ENCODE measurements around the gene POLR2J.
"Not testable (repeated sequence)": the region's sequence is repeated elsewhere in the genome, so short reads cannot be mapped to it uniquely, and the experiment has no call there.

The POLR2J gene

DNA sequence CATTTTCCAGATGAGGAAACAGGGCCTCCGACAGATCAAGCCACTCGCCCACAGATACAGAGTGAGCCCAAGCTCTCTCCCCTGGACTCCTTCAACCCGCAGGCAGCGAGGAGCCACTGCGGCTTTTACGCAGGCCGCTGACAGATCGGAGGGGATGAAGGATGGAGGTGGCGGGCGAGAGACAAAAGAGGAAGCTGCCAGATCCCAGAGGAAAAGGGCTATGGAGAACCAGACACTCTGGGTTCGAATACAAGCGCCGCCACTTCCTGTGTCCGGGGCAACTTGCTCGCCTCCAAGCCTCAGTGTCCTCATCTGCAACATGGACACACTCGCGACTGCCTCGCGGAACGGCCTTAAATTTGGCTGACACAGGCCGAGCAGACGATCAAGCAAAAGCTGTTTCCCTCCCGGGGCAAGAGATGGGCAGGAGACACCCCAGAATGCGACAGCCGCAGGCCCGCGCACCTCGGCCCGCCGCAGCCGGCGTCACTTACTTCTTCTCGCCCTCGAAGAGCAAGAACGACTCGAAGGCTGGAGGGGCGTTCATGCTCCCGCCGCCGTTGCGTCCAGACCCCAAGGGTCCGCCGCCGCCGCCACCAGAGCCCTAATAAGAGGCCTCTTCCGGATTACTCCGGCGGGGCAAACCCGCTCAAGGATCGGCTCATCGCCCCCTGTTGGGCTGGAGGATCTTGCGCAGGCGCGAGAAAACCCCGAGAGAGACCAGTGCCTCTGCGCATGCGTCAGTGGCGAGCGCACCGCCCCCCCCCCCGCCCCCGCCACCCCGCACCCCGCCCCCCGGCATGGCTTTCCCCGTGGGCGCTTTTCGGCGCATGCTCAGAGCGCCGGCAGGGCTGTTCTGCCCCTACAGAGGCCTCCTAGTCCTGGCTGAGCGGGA, at the start of gene POLR2J:
TSS of gene POLR2J (minus strand) at position 609 of the 895 bp plus-strand sequence. CDS start at position 547, 62 bp downstream.
- DNase-seq (ENCODE audit: low read depth), result peak; percentile 45

DNA sequence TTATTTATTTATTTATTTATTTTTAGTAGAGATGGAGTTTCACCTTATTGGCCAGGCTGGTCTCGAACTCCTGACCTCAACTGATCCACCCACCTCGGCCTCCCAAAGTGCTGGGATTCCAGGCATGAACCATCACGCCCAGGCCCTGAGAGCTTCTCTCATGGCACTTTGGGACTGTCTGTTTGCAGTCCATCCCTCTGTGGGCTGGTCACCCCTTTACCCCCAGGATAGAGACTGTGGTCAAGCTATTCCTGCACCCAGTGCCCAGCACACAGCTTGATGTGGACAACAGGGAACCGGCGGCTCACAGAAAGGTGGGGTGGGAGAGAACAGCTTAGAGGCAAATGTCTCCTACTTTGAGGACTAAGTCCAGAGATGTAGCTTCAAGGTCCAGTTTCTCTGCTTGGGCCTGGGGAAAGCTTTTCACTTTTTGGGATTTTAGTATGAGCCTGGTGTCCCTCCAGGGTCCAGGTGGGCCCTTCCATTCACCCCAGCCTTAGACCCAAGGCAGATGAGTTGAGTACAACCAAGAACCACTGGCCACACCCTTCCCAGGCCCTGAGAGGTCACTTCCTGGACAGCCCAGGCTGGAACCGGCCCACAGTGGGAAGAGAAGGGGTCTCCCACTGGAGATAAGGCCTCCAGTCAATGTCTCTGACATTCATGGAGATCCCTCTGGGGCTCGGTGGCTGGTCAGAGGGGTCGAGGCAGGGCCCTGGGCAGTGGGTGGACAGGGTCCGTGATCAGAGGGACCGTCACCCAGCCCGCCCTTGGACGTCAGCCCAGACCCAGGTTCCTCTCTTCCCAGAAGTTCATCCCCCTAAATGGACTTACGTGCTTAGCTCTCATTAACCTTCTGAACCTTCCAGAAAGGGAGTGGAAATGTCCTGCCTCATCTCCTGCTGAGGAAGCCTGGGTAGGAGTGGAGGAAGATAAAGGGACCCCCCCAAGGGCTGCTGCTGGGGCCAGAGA, 49.4 kb upstream of the POLR2J start:
- DNase-seq (ENCODE audit: low read depth), result not testable (repeated sequence)

DNA sequence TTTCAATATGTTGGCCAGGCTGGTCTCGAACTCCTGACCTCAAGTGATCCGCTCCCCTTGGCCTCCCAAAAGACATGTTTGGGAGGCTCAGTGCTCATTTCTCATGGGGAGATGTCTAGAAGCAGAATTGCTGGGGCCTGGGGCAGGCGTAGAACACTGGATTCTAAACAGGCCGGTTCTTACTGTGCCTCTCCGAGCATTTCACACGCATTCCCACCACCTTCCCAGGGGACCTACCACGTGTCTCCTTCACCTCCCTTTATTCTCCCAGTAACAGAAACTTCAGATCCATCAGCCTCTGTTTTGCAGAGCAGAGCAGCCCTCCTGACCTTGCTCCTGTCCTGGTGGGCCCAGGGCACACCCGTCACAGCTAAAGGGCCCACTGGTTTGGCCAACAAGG, 48.5 kb upstream of the POLR2J start:
- not testable (repeated sequence) for DNase-seq (ENCODE audit: low read depth)

DNA sequence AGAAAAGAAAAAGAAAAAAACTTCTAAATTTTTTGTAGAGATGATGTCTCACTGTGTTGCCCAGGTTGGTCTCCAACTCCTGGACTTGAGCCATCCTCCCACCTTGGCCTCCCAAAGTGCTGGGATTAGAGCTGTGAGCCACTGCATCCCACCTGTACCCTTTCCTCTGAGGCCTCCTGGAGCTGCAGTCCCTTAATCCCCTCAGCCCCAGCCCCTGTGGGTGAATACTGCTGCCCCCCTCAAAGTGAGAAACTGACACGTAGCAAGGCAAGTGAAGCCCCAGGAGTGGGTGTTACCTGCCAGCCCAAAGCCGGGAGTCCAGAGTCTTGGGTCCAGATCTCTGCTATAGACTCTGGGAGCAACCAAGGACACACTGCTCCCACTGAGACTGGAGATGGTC, 46.1 kb upstream of the POLR2J start:
- not testable (repeated sequence) for DNase-seq (ENCODE audit: low read depth)

DNA sequence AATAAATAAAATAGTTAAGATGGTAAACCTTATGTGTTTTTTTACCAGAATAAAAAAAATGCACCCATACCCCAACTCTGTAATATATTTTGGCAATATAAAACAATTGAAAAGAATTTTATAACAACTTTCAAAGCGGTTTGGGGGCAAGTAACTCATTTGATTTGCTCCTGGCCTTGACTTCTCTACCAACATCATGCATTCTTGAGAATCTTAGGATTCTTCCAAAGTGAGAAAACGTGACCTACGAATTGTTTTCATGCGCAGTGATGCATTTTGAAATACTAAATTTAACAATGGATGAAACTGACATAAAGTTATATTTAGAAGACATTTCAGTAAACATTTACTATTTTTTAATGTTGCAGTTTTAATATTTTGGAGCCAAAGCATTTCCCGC, 42.1 kb upstream of the POLR2J start:
- not testable (repeated sequence) for DNase-seq (ENCODE audit: low read depth)

DNA sequence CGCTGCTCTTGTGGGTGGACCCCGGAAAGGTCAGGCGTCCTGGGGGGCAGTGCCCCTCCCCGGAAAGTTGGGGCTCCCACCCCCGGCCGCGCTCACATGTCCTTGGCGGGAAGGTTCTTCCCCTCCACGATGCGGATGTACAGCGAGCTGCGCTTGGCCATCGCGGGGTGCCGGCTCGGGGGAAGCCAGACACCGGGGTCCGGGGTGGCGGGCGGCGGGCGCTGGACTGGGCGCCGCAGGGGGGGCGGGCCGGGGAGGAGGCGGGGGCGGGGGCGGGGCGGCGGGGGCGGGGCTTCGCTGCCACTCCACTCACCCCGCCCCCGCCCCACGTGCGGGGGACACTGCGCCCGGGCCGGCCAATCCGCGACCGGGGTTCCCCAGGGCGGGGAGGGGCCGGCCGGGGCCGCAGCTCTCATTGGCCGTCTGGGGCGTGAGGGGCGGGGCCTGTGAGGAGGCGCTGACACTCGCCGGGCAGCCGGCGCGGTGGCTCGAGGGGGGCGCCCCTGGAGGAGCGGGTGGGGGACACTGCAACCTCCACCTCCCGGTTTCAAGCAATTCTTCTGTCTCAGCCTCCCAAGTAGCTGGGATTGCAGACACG, 38.9 kb upstream of the POLR2J start, which contains the start of gene RASA4B:
TSS of gene RASA4B (minus strand) at position 228 of the 598 bp plus-strand sequence. CDS start at position 161, 67 bp downstream.
- DNase-seq (ENCODE audit: low read depth), result peak; percentile 38

DNA sequence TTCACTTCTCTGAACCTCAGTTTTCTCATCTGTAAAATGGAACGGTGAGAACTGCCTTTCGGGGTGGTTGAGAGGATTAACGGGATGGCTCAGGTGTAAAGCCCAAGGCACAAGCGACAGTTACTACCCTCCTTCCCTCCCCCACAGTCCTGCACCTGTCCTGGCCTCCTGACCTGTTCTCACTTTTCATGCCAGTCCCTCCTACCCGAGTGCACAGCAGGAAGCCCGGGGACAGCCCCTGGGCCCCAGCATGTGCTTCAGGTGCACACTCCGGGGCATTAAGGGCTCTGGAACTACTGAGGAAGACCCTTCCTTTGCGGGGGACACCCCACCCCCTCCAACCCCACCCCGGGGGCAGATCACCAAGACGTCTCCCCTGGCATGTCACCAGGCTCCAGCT, 38.2 kb upstream of the POLR2J start:
- DNase-seq (ENCODE audit: low read depth), result not testable (repeated sequence)

DNA sequence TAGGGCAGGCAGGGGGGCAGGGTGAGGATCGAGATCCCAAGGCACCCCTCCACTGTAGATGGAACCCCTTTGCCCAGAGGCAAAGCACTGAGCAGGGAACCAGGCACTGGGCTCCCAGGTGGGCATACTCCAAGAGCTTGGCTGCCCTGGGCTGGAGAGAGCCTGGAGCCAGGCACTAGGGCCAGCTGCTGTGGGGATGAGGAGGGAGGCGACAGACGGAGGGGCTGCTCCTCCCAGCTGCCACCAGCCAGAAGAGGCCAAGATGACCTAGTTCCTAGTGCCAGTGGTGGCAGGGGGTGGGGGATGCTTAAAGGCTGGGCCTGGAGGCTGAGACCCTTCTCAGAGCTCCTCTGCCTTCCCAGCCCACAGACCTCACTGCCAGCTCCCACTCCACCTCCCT, 37.2 kb upstream of the POLR2J start:
- DNase-seq (ENCODE audit: low read depth), result not testable (repeated sequence)

DNA sequence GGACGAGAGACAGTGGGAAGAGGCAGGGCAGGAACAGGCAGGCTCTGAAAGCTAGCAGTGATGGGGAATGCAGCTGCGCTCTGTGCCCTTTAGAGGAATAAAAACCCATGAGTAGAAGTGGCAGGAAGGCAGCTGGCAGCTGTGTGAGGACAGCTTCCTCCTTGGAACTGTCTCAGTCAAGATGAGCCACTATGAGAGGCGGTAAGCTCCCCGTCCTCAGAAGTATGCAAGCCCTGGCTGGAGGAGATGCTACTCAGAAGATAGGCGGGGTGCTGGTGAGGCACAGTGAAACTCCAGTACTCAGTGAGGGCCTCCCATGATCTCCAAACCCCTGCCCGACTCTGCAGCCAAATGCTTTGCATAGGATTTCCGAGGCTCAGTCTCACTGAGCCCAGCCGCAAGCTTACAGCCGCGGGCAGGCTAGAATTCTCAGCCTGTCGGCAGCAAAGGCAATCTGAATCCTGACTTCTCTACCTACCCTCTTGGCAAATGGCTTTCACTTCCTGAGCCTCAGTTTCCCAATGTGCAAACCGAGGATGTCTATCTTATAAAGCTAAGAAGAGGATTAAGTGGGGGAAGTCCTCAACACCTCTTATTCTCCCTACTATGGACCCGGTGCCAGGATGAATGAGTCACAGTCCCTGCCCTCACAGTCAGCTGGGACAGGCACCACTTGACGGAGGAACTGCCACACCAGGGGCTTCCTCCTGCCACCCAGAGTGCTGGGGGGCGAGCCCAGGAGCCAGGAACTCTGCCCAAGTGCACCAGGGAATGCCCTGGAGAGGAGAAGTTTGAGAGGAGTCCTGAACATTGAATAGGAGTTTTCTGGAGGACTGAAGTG, 36.4 kb upstream of the POLR2J start:
- not testable (repeated sequence) for DNase-seq (ENCODE audit: low read depth)

DNA sequence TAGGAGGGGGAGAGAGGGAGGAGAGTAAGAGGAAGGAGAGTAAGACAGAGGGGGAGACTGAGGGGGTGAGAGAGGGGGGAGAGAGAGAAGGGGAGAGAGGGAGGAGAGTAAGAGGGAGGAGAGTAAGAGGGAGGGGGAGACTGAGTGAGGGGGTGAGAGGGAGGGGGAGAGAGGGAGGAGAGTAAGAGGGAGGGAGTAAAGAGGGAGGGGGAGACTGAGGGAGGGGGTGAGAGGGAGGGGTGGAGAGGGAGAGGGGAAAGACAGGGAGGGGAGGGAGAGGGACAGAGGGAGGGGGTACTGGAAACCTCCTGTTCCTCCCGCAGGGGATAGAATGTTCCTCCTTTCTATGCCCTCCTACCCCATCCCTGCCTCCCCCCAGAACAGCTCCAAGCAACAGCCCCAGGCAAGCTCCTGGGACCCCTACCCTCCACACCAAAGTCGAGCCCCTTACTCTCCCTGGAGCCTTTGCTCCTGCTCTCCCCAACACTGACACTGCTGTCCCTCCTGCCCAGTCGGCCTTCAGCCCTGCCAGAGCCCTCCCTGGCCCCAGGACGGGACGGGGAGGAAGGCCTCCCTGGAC, 34.0 kb upstream of the POLR2J start:
- peak; percentile 50 for DNase-seq (ENCODE audit: low read depth)

DNA sequence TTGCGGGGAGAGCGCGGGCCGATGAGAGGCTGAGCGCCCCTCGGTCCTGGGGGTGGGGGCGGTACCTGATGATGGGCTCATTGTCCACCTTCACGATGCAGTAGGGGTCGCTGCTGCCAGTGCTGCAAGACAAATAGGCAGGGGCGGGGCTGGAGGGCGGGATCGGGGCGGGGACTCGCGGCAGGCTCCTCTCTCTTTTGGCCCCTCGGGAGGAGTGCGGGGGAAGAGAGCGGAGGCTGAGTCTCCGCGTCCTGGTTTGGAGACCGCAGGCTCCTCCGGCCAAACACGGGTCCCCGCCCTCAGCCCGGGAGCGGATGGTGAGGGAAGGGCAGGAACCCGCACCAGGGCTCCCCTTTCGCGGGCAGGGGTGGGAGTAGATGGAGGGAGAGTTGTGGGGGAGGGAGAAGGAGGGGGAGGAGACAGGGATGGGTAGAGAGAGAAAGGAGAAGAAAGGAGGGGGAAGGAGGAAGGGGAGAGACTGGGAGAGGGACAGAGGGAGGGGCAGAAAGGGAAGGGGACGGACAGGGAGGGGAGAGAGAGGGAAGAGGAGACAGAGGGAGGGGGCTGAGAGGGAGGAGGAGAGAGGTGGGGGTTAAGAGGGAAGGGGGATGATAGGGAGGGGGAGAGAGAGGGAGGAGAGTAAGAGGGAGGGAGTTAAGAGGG, 33.3 kb upstream of the POLR2J start:
- DNase-seq (ENCODE audit: low read depth), result not testable (repeated sequence)

DNA sequence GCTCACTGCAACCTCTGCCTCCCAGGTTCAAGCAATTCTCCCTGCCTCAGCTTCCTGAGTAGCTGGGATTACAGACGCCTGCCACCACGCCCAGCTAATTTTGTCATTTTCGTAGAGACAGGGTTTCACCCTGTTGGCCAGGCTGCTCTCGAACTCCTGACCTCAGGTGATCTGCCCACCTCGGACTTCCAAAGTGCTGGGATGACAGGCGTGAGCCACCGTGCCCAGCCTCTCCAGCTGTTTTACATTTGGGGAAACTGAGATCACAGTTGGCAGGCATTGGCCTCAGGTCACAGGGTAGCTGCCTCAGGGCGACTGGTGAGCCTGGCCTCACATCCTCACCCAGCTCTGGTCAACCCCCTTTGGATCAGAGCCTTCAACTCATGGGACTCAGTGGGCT, 31.9 kb upstream of the POLR2J start:
- not testable (repeated sequence) for DNase-seq (ENCODE audit: low read depth)

DNA sequence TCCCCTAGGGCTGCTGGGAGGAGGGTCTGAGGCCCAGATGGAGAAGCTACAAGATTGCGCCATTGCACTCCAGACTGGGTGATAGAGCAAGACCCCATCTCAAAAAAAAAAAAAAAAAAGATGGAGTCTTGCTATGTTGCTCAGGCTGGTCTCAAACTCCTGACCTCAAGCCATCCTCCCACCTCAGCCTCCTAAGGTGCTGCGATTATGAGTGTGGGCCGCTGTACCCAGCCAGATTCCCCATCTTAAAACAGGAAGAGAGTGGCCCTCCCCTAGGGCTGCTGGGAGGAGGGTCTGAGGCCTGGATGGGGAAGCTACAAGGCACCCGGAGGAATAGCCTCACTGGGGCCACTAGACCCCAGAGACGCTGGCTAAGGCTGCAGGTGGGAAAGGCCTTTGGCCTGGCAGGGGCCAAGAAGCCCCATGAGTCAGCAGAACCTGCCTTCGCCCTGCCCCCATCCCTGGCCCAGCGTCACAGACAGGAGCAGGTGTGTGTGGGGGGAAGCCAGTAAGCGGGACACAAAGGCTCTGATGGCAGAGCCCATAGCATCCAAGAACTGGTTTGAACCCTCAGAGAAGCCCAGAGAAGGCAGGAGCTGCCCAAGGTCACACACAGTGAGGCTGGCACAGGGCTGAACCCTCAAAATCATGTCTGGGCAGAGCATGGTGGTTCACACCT, 28.8 kb upstream of the POLR2J start:
- DNase-seq (ENCODE audit: low read depth), result not testable (repeated sequence)

DNA sequence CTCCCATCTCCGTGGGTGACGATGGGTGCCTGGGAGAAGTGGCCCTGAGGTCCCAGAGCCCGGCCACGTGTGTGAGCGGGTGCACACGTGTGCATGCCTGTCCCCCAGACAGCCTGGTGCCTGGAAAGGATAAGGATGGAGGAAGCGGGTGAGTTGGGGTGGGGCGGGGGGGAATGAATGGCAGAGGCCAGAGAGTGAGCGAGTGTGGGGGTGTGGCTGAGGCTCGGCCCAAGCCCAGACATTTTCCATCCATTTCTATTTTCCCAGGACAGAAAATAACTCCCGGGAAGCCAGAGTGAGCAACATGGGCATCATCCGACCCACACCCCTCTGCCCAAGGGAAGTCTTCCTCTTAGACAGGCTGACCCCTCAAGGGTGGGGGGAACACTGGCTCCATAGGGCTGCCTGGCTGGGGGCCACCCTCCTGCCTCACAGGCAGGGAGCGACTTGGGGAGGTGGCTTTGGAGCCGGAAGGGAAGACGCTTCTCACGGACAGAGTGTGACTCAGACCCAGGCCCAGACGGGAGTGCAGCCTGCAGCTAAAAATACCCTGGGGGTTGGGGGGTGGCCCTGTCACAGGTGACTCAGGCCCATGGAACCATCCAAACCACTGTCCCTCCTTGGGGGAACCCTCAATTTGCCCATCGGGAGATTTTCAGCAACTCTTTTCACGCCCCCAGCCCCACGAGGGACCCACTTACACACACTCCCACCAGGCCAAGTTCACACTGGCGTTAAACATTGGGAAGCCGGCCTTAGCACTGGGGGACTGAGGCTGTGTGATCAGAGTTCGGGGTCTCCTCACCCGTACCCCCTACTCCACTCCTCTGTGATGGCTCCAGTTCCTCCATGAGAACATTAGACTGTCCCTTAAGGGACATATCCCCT, 26.8 kb upstream of the POLR2J start:
- not testable (repeated sequence) for DNase-seq (ENCODE audit: low read depth)

DNA sequence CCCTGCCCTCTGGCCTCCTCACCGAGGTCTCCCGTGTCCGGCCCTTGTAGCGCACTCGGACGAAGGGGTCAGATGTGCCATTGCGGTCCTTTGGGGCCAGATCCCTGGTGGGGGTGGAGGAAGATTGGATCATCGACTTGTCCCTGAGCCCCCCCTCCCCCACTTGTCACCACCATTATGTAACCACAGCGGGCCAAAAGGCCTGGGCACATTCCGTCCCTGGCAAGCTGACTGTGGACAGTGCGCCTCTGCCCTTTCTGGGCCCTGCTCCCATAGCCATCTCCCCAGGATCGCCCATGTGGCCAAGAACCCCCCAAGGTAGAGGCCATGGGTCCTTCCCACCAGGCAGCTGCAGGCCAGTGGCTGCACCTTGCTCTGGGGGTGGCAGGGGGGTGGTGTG, 24.4 kb upstream of the POLR2J start:
- DNase-seq (ENCODE audit: low read depth), result not testable (repeated sequence)

DNA sequence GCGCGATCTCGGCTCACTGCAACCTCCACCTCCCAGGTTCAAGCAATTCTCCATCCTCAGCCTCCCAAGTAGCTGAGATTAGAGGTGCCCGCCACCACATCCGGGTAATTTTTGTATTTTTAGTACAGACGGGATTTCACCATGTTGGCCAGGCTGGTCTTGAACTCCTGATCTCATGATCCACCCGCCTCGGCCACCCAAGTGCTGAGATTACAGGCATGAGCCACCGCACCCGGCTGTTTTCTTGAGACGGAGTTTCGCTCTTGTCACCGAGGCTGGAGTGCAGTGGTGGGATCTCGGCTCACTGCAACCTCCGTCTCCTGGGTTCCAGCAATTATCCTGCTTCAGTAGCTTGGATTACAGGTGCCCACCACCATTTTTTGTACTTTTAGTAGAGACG, 19.6 kb upstream of the POLR2J start:
- DNase-seq (ENCODE audit: low read depth), result not testable (repeated sequence)

DNA sequence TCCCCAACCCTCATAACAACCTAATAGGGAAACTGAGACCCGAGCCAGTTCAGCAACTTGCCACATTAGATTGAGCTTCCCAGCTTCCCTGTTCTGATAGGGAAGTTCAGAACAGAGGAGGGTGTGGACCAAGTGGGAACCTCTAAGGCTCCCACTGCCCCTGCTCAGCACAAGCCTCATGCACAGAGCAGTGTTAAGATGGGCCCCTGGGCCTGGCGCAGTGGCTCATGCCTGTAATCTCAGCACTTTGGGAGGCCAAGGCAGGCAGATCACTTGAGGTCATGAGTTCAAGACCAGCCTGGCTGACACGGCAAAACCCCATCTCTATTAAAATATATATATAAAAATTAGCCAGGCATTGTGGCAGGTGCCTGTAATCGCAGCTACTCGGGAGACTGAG, 18.6 kb upstream of the POLR2J start:
- DNase-seq (ENCODE audit: low read depth), result not testable (repeated sequence)

DNA sequence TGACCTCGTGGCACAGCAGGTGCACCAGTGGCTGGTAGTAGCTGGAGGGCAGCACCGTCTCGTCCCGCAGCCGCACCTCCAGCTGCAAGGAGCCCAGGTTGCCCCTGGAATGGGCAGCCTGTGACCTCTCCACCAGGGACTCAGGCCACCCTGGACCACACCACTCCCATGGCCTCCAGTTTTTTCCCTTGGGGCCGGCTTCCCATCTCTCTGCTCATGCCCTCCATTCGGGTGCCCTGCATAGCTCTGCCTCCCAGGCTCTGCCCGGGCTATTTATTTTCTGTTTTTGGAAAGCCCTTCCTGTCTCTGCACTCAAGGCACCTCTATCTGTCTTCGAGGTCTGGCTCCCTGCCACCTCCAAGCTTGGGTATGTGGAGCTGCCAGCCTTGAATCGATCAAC, 18.1 kb upstream of the POLR2J start:
- not testable (repeated sequence) for DNase-seq (ENCODE audit: low read depth)
